ENCODE data around the gene TMPRSS11A.

TMPRSS11A gene

DNA sequence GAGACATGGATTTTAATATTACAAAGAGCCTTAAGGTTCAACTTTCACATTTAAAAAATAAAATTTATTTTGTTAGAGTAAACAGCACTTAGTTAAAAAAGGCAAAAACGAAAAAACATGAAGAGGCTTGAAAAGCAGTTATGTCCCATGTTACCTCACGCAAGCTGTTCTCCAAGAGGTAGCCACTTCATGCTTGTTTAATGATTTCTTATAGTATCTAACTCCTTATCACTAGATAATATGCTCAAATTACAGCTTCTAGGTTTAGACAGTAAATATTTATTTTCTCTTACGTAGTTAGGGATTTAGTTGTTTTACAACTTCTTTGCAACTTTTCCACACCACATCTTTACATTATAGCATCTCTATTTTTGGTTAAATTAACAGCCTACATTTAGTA, 51.7 kb downstream of the TMPRSS11A start:
- DNase-seq: no peak

DNA sequence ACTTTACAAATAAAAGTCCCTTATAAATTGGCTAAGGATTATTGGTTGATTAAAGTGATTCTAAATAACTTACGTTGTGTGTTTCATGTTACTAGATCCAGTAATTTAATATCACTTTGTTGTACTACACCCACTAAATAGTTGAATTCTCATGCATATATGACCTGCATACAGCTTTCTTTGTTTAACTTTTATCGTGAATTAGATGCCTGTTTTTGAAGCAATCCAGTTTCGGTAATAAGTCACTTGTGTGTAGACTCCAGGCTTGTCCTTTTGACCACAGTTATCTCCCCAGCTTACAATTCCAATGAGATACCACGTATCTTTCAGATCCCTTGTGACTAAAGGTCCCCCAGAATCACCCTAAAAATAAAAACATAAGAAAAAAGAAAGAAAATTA, 52.2 kb downstream of the TMPRSS11A start:
- DNase-seq: no peak

DNA sequence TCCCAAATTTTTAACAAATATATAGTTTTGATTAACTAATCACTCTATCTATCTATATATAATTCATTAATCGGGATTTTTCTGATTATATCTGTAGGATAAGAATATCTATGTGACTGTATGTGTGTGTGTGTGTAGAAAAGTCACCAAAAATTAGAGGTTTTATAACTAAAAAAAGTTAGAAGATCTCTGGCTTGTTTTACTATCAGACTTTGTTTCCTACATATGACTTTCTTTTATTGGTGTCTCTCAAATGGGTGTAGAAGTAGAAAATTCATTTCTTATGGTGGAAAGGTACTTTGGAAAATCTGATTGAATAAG, 52.7 kb downstream of the TMPRSS11A start:
- no peak for DNase-seq

DNA sequence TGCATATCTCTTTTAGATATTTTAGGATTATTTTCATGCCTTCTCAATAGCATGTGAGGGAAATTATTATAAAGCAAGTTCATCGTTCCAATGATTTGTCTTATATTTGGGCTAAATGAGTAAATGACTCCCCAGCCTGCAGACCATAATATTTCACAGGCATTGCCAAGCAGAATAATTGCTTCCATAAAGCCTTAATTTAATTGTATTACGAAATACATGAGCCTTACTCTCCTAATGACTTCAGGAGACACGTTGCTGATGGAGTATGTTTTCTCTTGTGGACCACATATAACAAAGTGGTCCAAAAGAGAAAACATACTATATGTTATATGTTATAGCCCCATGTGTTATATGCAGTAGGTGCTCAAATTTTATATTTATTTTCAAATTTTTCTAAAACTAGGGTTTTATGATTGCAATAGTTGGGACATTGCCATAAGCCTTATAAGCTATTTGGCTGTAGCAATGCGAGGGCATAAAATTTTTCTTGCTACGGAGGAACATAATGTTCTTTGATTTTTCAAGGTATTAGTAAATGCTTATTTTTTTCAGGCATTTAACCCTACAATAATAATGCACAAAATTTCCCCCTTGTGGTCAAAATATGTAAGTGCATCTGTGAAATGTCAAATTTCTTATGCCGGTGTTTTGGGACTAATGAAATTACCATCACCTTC, 53.2 kb downstream of the TMPRSS11A start:
- no peak for DNase-seq

DNA sequence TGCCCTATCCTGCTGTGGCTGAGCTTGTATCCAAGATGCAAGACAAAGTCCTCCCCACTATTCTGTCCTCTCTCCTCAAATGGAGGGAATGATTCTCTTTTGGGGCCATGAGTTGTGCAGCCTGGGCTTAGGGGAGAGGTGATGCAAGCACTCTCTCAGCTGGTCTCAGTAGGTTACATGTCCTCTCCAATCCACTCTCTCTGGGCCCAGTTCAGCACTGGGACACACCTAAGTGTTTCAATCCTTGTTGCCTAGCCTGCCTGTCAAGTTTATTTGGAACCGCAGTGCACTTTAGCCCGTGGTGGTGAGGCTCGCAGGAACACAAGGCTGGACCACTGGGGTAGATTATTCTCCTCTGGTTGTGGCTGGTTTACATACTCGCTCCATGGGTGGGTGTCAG, 55.6 kb downstream of the TMPRSS11A start:
- no peak for DNase-seq

DNA sequence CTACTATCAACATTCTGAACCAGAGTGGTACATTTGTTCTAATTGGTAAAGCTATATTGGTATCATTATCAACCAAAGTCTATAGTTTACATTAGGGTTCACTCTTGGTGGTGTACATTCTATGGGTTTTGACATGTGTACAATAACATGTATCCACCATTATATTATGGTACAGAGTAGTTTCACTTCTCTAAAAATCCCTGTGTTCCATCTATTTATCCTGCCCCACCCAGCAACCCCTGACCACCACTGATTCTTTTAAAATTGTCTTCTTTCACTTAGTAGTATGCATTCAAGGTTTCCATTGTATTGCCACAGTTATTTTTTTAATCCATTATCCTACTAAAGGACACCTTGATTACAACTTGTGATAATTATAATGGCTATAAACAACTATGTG, 64.2 kb downstream of the TMPRSS11A start:
- no peak for DNase-seq

DNA sequence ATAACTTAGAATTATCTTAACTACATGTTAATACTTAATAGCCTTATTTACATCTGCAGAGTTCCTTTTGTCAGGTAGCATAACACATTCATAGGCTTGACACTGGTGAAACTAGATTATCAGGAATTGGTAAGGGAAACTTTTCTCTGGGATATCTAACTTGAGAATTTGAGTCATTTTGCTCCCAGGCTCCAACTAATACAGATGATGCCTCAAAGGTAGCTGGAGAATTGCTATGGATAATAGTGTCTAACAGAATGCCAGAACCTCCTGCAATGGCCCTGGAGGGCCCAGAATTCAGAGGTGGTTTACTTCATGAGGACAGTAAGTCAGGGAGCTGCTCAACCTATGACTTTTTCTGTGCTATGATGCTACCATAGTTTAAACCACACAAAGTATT, 65.6 kb downstream of the TMPRSS11A start:
- DNase-seq: no peak

DNA sequence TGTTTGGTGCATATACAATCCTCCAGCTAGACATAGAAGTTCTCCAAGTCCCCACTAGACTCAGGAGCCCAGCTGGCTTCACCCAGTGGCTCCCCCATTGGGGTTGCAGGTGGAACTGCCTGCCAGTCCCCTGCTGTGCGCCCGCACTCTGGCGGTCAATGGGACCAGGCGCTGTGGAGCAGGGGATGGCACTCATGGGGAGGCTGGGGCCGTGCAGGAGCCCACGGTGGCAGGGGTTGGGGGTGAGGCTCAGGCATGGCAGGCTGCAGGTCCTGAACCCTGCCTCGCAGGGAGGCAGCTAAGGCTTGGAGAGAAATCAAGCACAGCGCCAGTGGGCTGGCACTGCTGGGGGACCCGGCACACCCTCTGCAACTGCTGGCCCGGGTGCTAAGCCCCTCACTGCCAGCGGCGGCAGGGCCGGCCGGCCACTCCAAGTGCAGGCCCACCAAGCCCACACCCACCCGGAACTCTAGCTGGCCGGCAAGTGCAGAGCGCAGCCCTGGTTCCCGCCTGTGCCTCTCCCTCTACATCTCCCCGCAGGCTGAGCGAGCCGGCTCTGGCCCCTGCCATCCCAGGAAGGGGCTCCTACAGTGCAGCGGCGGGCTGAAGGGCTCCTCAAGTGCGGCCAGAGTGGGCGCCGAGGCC, 66.8 kb downstream of the TMPRSS11A start:
- DNase-seq: no peak

DNA sequence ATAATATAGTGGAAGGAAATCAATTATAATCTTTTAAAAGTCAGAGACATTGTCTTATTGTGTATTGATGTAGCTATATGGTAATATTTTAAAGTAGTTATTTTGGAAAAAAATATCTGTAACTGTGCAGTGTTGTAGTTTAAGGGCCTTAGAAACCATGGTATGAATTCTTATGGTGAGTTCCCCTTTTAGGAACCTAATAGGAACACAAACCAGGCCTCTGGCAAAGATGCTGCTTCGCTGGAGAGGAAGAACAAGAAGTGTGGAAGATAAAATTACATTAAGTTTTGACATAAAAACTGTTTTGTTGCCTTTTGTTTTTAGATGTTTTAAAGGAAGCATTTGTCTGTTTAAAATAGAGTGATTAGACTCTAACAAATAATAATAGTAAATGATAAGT, 68.6 kb downstream of the TMPRSS11A start:
- DNase-seq: no peak

DNA sequence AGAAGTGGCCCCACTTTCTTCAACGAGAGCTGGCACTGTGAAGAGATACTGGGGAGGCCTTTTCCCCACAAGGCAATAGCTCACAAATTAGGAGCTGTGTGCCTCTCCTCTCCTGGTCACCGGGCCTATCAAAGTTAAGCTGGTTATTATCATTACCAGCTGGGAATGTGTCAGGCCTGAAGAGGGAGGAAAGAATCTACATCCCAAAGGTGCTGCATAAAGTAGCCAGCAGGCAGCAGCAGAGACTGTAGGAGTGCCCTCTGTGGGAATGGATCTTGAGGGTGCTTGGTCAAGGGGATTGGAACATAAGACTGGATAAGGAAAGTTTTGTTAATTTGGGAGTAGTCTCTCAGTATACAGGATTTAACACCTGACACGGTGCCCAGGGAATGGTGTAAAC, 70.4 kb downstream of the TMPRSS11A start:
- DNase-seq: no peak

DNA sequence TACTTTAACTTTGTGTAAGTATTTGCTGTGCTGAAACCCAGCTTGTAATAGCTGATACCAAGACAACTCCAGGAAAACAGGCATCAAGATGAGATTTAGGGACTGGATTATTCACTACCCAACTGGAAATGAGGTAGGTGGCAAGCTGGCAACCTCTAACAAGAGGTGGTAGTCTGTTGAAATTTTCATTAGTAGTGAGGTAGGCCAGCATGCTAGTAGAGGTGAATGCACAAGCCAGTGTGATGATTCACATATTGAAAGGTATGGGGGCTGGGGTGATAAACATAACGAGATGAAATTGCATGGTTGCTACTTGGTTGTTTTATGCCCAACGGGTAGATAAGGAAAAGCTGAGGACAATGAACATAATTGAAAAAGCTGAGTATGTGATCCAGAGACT, 71.0 kb downstream of the TMPRSS11A start:
- no peak for DNase-seq

DNA sequence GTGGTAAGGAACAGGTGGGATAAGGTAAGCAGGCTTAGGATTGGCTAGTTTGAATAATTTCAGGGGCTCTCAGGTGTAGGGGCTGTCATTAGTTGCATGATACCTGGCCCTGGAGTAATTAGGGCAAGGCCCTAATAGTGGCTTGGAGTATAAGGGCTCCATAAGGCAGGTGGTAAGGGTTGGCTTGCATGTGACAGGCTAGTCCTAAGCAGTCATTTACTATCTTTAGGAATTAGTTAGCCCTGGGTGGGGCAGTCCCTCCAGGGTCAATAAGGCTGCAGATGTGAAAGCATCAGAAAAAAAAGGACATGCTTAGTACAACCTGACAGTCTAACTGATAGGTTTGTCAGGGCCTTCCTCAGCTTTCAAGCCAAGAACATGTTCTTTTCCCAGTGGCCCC, 71.6 kb downstream of the TMPRSS11A start:
- no peak for DNase-seq

DNA sequence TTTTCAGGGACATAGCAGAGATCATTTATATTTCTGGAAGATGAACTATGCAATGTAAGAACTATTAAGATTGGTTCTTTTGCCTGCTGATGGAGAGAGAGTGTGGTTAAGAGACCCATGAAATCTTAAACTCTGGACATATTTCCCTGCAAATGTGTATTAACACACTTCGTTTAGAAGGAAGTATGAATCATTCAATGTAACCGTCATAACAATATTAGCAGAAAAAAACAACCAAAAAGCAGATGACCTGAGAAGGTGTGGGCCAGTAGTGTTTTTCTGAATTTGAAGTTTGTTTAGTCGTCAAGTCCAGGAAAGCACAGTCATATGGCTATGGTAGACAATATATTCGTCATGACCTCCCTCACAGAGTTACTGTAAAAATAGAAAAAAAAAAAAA, 77.0 kb downstream of the TMPRSS11A start:
- DNase-seq: no peak

DNA sequence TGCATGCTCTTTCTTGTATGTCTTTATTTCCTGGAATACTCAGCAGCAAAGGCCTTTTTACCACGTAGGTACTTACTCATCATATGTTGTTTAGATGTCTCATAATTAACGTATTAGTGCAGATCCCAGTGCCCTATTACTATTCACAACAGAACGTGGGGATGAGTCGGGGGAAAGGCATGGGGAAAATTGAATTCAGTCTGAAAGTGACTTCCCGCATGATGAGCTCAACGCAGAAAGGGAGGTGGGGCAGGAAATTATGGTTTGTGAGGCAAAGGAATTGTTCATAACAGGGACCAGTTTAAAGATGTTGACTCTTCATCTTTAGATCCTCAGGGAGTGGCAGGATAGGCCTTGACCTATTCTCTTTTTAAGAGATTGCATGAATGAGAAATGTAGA, 77.5 kb downstream of the TMPRSS11A start:
- no peak for DNase-seq

DNA sequence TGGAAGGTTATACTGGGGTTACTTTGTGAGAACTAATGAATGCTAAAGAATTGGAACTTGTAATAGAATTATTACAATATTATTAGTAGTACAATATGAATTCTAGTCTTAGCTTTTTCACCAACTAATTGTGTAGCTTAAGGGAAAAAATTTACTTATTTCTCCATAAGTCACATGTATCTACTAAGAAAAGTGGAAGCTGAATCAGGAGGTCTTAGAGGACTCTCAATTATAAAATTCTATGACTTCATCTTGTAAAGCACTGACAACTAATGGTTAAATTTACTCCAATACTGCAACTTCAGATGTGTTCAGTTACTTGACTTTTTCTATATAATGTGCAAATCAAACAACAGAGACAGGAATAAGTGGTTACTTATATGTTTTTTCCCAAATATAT, 78.6 kb downstream of the TMPRSS11A start:
- DNase-seq: no peak

DNA sequence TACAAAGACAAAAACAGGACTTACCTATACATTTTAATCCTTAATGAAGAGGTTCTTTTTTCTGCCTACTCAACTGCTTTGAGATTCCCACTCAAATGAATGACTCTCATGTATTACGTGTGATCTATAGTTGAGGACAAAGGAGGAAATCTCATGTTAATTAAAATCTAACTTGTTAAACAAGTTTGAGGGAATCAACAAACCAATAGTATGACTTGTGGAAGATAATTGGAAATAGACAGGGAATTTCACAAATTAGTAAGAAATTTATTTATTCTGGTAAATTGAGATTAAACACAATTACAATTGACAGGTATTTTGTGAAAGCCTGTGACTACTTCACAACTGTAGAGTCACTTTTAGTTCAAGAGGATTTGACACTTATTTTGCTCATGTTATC, 79.4 kb downstream of the TMPRSS11A start, which contains the start of gene TMPRSS11D:
TMPRSS11D (minus strand) TSS at position 101 of the 400 bp plus-strand sequence; CDS start at position 32, 69 bp downstream.
- no peak for DNase-seq

DNA sequence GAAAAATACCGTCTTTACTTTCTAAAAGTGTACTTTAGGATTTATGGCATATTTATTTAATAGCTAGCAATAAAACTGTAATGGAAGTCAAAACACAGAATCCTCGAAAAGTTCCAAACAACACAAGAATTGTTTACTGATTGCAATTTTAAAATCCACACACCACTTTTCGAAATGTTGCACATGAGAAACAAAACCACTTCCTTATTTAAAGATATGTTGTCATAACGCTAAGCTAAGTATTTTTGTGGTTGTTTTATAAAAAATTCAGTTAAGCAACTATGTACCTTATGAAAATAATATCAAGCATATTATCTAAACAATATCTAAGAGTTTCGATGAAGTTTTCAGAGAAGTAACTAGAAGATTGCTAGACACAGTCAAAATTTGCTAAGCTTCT, 79.8 kb downstream of the TMPRSS11A start:
- DNase-seq: no peak

DNA sequence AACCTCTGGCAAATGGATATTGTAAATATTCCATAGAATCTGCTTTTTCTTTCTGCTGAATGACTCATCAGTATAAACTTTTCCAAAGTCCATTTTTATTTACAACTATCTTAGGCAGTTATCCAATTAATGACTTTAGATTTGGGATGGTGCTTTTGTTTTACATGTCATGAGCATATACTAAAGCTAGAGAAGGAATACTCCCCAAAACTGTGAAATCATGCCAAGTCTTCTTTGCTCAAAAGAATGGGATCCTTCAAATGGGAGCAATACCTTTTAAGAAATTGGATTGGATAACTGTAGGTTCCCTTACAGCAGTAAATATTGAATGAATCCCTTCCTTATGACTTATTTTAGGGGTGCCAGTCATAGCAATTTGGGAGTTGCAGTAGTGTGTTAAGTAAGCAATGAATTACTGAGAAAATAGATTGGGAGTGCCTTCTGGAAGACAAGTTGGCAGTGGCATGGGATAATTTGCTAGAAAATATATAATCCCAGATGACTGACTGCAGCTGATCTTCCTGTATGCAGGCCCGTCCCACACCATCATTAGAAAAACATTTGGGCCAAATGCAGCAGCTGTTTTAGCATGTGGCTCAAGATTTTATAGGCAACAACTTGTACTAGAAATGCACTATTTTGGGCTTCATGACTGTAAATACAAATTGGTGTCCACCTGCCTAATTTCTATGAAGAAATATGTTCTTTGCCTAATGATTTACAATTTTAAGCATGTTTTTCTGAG, 82.3 kb downstream of the TMPRSS11A start:
- DNase-seq: no peak

DNA sequence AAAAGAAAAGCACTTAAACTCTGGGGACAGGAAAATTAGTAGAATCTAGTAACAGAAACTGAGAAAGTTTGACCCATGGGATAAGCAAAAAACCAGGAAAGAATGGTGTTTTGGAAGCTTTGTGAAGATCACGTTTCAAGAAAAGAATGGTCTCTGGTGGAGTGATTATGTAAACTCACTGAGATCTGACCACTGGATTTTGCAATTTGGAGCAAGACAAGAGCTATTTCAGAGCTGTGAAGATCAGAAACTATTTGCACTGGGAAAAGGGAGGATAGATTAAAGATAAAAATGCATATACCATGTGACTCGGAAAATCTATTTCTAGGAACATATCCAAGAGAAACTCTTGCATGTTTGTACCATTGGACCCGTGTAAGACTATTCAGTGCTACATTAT, 83.8 kb downstream of the TMPRSS11A start:
- DNase-seq: no peak

DNA sequence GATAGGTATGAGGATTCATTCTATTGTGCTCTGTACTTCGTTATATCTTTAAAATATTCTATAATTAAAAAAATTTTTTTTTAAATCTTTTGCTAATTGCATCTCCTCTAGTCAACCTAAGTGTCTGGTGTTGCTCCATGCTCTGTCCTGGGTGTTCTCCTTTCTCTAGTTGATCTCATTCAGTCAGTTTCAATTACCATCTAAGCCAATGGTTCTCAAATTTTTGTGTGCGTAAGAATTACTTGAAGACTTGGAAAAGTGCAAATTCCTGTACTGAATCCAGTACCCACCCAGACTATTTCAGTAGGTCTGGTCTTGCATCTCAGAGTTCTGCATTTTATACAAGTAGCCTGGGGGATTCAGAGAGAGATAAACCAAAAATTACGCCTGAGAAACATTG, 86.2 kb downstream of the TMPRSS11A start:
- no peak for DNase-seq

DNA sequence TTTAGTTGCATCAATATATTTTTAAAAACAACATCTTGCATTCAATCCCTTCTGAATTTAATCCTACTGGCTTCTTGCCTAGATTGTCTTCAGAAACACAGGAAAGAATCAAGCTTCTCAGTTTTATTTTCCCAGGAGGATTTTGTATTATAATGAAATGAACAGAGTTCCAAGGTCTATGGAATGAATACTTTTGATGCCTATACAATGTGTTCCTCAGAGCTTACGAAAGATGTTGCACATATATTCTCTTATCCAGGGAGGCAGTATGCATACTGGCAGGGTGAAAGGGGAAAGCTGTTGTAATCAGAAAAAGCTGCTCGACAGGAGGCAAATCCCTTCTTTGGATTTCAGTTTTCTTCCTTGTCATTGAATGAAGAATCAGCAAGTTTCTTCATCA, 88.3 kb downstream of the TMPRSS11A start:
- no peak for DNase-seq

DNA sequence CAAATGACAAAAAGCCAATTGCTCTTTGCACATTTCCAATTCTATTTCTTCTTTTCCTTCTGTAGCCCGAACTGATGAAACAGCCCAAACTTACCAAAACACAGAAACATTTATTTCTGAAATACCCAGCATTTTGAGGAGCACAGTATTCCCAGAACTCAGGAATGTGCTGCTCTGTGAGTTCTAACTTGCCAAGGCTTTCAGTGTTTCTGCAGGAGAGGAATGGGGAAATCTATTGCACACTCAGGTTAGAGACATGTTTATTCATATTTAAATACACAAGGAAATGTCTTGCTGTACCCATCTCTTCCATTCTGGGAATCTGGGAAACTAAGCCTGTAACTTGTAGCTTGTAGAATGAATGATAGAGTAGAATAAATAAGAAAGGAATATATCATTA, 90.2 kb downstream of the TMPRSS11A start:
- DNase-seq: no peak

DNA sequence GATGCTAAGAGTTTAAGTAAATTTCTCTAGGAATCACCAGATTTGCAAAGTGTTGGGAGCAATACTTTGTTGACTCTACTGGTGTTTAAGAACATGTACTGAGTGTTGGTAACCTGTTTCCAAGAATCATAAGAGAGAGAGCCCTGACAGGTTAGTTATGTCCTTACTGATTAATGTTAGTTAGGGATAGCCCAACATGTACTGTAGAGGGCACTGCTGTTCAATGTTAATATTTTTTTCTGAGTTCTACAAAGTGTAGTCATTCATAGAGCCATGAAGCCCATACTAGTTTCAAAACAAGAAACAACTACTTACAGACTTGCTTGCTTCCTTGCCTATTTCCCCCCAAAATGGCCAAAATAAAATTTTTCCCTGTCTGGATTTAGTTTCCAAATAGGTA, 91.4 kb downstream of the TMPRSS11A start:
- DNase-seq: no peak

DNA sequence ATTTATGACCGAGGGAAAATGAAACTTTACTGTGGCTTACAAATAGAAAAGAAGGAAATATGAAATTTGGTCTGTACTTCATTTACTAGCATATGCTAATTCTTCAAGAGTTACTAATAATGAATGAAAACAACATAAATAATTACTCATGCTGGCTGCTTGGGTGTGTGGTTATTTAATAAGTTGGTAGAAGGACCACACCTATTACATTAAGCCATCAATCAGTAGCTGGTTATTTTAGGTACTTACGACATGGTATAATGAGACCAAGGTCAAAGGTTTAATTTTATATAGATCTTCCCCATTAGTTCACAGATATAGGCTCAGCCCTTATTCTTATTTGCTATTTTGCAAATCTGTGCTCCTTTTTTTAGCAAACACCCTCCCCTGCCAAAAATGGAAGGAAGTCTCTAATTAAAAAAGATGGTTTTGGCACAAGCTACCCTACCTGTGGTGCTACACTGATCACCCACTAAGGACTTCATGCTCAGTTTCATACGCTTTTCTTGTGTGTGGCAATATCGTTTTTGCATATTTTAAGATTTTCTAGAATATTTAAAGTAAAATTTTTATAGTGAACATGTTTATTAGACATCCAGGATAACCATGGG, 93.6 kb downstream of the TMPRSS11A start:
- no peak for DNase-seq
